Effector memory CD4-positive, alpha-beta T cell (primary cell): ENCODE measurements around the gene TSPEAR.

Experiments
- DNase-seq, 3 donors: peaks; one replicate each; pipeline ENCODE4 v3.0.0-alpha.2; 2020
- H3K27ac ChIP-seq: 2 replicates; pipeline ENCODE4 v1.7.0; 2013; ENCODE audit warnings: mild to moderate bottlenecking, low read length, moderate library complexity; ENCODE audit not compliant: insufficient read depth, poor library complexity, severe bottlenecking
- H3K27me3 ChIP-seq: replicated peaks from 2 replicates; pipeline ENCODE4 v1.7.0; 2013; ENCODE audit warnings: mild to moderate bottlenecking, low read length; ENCODE audit not compliant: insufficient read depth, control insufficient read depth, poor library complexity, severe bottlenecking
- H3K36me3 ChIP-seq: 2 replicates; pipeline ENCODE4 v1.7.0; 2013; ENCODE audit warnings: mild to moderate bottlenecking, low read length, moderate library complexity; ENCODE audit not compliant: control insufficient read depth, insufficient read depth
- H3K4me1 ChIP-seq: 2 replicates; pipeline ENCODE4 v1.7.0; 2013; ENCODE audit warnings: low read length, mild to moderate bottlenecking; ENCODE audit not compliant: control insufficient read depth, insufficient read depth, poor library complexity, severe bottlenecking
- H3K4me3 ChIP-seq: 2 replicates; pipeline ENCODE4 v1.7.0; 2013; ENCODE audit warnings: low read length, low read depth, mild to moderate bottlenecking; ENCODE audit not compliant: insufficient read depth, poor library complexity, severe bottlenecking
- H3K9me3 ChIP-seq: 2 replicates; pipeline ENCODE4 v1.7.0; 2013; ENCODE audit warnings: mild to moderate bottlenecking, low read length, moderate library complexity; ENCODE audit not compliant: control insufficient read depth

Gene TSPEAR

DNA sequence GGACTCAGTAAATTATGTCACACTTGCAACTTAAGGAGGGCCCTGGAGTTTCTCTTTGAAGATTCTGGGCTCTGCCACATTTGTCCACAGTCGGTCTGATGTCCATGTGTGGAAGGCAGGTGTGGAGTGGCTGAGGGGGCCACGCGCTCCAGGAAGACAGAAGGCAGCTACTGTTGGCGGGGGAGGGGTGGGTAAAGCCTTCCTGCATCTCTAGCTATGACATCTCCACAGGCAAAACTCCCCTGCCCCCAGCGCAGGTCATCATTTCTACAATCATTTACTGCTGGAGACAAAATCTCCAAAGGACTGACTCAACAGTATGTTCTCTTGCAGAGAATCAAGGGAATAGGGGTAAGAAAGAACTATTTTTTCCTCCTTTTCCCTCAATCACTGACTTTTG, 11.4 kb upstream of the TSPEAR start:
- no peak overlapping the region for H3K27ac ChIP-seq

DNA sequence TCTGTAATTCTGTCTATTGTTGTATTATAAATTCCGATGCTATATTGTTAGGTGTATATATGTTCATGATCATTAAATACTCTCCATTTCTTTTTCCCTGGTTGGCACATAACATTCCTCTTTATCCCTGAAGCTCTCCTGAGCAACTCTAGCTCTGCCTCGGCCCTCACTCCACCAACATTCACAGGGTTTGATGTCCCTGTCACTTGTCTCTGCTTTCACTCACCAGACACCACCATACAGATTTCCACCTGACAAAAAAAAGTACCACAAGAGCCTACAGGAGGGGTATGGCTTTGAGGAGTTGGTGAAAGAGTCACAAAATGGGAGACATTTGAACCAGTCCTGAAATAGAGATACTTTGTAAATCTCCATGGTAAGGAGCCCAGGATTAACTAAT, 8.8 kb upstream of the TSPEAR start:
- no peak overlapping the region for H3K4me3 ChIP-seq
- no peak for DNase-seq
- H3K27me3 ChIP-seq = peaks cover 17% of the 10 kb centered on the region
- H3K9me3 ChIP-seq = no peaks in the 10 kb centered on the region
- peaks cover 9% of the 10 kb centered on the region for H3K4me1 ChIP-seq
- H3K36me3 ChIP-seq = no peaks in the 10 kb centered on the region
- H3K27ac ChIP-seq = no peak overlapping the region

More for the DNA sequence above, 11.4 kb upstream of the TSPEAR start:
- no peak for DNase-seq
- Histone ChIP-seq H3K36me3 (no peaks in the 10 kb centered on the region), H3K4me3 (no peak overlapping the region), H3K4me1 (peaks cover 9% of the 10 kb centered on the region), H3K9me3 (no peaks in the 10 kb centered on the region), H3K27me3 (peaks cover 19% of the 10 kb centered on the region)

DNA sequence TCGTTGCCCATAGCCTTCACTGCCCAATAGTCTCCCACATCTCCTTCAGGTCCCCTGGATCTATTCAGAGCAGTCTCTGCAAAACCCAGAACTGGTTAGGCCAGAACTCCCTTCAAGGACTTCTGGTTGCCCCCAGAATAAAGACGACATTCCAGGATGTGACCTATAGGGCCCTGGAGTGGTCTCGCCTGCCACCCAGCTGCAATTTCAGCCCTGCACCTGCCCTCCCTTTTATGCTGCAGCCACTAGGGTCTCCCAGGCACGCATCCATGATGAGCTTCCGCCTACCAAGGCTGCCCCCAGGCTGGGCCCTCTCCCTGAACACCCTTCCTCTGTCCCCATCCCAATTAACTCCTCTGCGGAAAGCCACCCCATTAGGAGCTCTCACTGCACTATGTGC, 7.2 kb upstream of the TSPEAR start:
- H3K9me3 ChIP-seq = no peaks in the 10 kb centered on the region
- H3K4me1 ChIP-seq = peaks cover 5% of the 10 kb centered on the region
- H3K4me3 ChIP-seq = no peak overlapping the region
- no peaks in the 10 kb centered on the region for H3K36me3 ChIP-seq
- DNase-seq = no peak
- peaks cover 4% of the 10 kb centered on the region for H3K27me3 ChIP-seq
- no peak overlapping the region for H3K27ac ChIP-seq

DNA sequence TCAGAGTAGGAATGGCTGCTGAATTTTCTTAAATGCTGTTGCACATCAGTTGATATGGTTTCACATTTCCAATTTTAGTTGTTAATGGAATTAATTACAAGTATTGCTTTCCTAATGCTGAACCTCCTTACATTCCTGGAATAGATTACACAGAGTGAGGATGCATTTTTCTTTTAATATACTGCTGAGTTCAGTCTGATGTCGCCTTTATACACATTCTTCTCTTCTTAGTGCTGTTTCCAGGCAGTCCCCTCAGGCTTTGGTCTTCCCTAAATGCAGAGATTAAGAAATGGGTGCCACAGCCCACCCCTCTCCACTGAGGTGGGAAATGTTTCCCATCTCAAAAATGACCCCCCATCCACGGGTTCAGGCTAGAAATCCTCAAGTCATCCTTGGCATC, 6.7 kb upstream of the TSPEAR start:
- peaks cover 5% of the 10 kb centered on the region for H3K4me1 ChIP-seq
- H3K36me3 ChIP-seq = no peaks in the 10 kb centered on the region
- no peak overlapping the region for H3K27ac ChIP-seq
- no peak overlapping the region for H3K4me3 ChIP-seq
- H3K9me3 ChIP-seq = no peaks in the 10 kb centered on the region
- no peak for DNase-seq
- H3K27me3 ChIP-seq = peaks cover under 1% of the 10 kb centered on the region

DNA sequence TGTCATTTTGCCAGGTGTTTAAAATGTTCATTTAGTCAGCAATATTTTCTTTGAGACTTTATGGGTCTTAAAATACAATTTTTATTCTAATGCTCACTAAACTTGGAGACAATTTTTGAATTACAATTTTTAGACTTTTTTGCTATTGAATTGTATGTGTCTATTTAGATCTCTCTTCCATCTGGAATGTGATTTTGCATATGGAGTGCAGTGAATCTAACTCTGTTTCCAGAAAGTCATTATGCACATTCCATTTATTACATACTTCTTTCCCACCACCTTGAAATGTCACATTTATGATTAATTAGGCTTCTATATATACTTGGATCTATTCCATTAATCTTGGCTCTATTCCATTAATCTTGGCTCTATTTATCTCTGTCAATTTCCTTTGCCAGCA, 5.6 kb upstream of the TSPEAR start:
- H3K4me1 ChIP-seq = no peaks in the 10 kb centered on the region

DNA sequence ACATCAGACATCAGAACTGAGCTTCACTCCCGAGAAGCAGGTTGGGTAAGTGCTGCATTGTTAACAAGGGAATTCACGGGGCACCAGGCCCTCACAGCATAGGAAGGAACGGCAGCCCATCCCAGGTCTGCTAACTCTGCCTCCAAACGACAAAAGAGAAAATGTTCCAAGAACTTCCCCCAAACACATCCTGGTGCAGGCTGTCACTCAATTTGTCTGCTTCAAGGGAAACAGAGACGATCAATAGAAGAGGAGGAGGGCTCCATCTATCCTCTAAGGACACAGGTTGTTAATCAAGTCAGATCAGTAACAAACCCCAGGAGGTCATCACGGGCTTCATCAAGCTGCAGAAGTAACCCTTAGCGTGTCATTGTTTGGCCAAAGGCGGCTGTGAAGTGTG, 3.5 kb upstream of the TSPEAR start:
- Histone ChIP-seq H3K4me3 (no peak overlapping the region), H3K27ac (no peak overlapping the region), H3K9me3 (no peaks in the 10 kb centered on the region), H3K27me3 (peaks cover 30% of the 10 kb centered on the region), H3K36me3 (no peaks in the 10 kb centered on the region), H3K4me1 (peaks cover 20% of the 10 kb centered on the region)
- DNase-seq = no peak

More for the DNA sequence above, 5.6 kb upstream of the TSPEAR start:
- peaks cover 11% of the 10 kb centered on the region for H3K27me3 ChIP-seq
- no peaks in the 10 kb centered on the region for H3K36me3 ChIP-seq
- H3K9me3 ChIP-seq = no peaks in the 10 kb centered on the region
- H3K4me3 ChIP-seq = no peak overlapping the region
- no peak overlapping the region for H3K27ac ChIP-seq
- DNase-seq = no peak

DNA sequence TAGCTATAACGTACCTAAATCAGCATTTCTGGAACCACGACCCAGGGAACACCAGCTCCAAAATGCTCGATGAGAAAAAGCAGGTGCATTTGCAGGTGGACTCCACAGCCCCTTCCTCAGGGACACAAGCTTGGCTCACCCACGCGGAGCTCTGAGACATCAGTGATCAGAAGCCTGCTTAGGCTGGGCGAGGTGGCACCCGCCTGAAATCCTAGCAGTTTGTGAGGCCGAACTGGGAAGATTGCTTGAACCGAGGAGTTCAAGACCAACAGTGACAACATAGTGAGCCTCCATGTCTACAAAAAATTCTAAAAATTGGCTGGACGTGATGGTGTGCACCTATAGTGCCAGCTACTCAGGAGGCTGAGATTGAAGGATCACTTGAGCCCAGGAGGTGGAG, 2.5 kb upstream of the TSPEAR start:
- Histone ChIP-seq H3K4me1 (peaks cover 29% of the 10 kb centered on the region), H3K27me3 (peaks cover 35% of the 10 kb centered on the region), H3K27ac (no peak overlapping the region), H3K36me3 (no peaks in the 10 kb centered on the region), H3K4me3 (no peak overlapping the region), H3K9me3 (no peaks in the 10 kb centered on the region)
- DNase-seq = no peak

DNA sequence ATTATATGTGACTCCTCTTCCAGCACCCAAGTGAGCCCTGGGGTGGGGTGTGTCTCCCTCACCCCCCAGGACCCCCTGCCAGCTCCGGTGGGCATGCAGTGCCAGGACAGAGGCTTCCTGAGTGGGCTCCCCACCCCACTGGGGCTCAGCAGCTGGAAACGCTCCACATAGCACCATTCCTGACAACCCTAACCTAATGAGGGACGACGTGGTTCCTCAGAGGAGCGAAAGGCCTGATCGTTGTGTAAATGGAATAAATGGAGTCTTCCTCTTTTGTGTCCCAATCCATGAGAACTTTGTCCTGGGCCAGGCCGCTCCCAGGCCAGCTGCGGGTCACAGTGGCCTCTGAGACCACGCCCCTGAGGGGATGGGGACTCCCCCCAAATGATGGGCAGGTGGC, 1.8 kb upstream of the TSPEAR start:
- no peaks in the 10 kb centered on the region for H3K36me3 ChIP-seq
- no peak overlapping the region for H3K27ac ChIP-seq
- H3K9me3 ChIP-seq = no peaks in the 10 kb centered on the region
- DNase-seq = no peak
- H3K4me1 ChIP-seq = peaks cover 33% of the 10 kb centered on the region
- no peak overlapping the region for H3K4me3 ChIP-seq
- H3K27me3 ChIP-seq = peaks cover 42% of the 10 kb centered on the region

DNA sequence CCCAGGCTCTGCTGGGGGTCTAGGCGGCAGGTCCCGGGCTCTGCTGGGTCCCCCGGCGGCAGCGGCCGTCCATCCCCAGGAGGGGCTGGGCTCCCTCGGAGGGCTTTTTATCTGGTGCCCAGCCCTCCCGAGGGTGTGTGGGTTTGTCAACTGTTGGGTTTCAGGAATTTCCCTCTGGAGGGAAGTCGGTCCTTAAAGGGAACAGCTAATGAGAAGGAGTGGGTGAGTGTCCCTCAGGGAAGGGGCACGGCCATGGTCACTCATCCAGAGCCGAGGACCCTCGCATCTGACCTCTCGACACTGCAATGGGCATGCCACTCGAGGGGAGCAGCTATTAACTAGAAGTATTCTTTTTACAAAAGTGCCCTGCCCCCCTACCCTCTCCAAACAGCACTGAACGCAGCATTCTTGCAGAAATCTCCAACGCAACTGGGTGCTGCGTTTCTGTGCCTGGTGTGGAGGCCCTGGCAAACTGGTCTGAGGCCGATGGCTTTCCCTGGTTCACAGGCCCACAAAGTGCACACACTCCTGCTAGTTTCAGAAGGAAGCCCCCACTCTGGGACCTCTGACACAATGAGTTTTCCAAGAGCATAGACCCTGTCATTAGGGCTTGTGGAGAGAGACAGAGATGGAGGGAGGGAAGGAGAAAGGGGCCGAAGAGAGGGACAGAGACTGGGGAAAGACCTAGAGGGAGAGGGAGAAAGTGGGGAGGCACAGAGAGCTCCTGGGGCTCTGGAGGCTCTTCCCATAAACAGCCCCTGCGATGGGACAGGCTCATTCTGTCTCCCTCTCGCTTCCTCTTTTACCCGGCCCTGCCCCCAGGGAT, 1.0 kb upstream of the TSPEAR start:
- peaks cover 33% of the 10 kb centered on the region for H3K4me1 ChIP-seq
- no peak overlapping the region for H3K27ac ChIP-seq
- peaks cover 49% of the 10 kb centered on the region for H3K27me3 ChIP-seq

DNA sequence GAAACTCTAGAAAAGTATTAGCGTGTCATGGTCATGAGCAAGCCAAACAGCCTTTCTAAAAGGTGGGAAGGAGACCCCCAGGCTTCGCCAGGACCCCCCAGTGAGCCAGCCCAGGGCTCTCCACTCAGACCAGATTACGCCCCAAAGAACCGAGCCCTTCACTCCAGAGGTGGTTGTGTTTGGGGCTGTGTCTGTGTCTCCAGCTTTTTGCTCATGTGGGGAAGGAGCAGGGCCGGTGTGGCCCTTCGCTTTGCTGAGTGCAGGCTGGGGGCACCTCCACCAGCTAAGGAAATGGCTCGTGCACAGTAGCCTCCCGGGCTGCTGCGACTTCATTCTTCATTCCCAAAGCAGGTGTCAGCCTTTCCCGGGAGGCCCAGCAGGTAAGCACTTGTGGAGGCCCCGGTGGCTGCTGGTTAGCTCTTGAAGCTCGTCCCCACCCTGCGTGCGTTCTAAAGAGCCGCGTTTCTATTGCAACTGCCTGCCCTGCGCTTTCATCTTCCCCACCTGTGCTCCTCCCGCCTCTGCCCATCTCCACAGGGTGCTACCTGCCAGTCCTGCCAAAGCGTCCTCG, 531 bp downstream of the TSPEAR start:
- Histone ChIP-seq H3K27me3 (peaks cover 64% of the 10 kb centered on the region), H3K4me1 (peaks cover 33% of the 10 kb centered on the region), H3K27ac (no peak overlapping the region), H3K4me3 (peak overlapping the region; percentile 12), H3K36me3 (no peaks in the 10 kb centered on the region), H3K9me3 (no peaks in the 10 kb centered on the region)
- no peak for DNase-seq

More for the DNA sequence above, 1.0 kb upstream of the TSPEAR start:
- Histone ChIP-seq H3K9me3 (no peaks in the 10 kb centered on the region), H3K4me3 (no peak overlapping the region), H3K36me3 (no peaks in the 10 kb centered on the region)
- DNase-seq = no peak
